ENCODE data around the gene HIBCH. TPM values are rescaled to one million over a fixed set of nuclear protein-coding genes. Genes with fewer than 3 reads are reported as not detected.

Gene HIBCH
- polyA plus RNA-seq, 1 of the 3 experiments (the other 2 are of a cell fraction) = 8.4 TPM

DNA sequence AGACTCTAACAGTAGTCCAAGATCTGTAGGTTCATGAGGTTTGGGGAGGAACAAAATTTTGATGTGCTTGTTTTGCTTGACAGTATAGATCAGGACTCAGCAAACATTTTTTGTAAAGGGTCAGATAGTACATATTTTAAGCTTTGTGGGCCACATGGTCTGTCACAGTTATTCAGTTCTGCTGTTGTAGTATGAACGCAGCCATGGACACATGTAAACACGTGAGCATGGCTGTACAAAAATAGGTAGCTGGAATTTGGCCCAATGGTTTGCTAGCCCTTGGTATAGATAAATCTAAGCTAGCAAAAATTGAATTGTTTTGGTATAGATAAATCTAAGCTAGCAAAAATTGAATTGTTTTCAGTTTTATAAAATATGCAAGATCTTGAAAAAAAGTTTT, 120.5 kb downstream of the HIBCH start (continued):
- TF ChIP-seq JUND (IDR thresholded peaks at IDR 0.05) = no peak

DNA sequence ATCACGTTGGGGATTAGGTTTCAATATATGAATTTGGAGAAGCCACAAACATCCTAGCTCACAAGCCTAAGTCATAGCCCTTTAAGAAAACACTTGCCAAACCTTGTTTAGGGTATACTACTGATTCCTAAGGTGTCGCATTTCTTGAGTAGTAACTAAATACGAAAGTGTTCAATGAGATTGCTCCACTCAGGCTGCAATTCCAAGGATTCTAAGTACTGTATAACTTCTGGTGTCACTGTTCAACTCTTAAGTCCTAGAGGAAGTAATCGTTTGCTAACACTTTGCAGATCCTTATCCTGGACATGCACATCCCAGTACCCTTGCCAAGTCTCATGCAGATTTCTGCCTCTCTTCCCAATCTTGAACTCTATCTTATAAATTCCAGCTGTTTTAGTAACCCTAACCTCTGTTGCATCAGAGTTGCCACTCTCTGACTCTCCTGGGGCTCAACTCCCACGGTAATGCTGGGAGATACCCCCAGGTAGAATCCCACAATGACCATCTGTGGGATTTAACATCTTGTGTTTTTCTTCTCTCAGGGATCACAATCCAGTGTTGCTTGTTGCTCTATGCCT, 122.4 kb downstream of the HIBCH start:
- DNase-seq = no peak
- Histone ChIP-seq H3K9me3 (no peaks in the 10 kb centered on the region), H3K79me2 (ENCODE audit: insufficient read depth) (no peaks in the 10 kb centered on the region), H3K27ac (ENCODE audit: low read depth in 2 of 2, low read length in 1 of 2) (no peak overlapping the region), H2AFZ (ENCODE audit: low read depth) (no peak overlapping the region), H3K36me3 (replicated peaks in 1 of 2; ENCODE audit: control insufficient read depth in 1 of 2, insufficient read depth in 2 of 2, low read length in 1 of 2) (peaks cover 0 to 22% of the 10 kb centered on the region in 2 experiments), H3K9me2 (no peaks in the 10 kb centered on the region), H3K9ac (no peak overlapping the region), H3K4me2 (no peak overlapping the region), H3K4me3 (ENCODE audit: low read depth in 2 of 2, low read length in 1 of 2) (no peak overlapping the region), H3K4me1 (ENCODE audit: control insufficient read depth in 1 of 2, insufficient read depth in 2 of 2, low read depth in 1 of 2, low read length in 1 of 2) (no peaks in the 10 kb centered on the region), H3F3A (replicated peaks; ENCODE audit: insufficient read depth) (no peaks in the 10 kb centered on the region), H3K27me3 (ENCODE audit: insufficient read depth) (no peaks in the 10 kb centered on the region), H4K20me1 (ENCODE audit: insufficient read depth) (no peaks in the 10 kb centered on the region)
- 92% methylated on average over 5 of the region's 5 CpGs for WGBS (ENCODE audit: low lambda C conversion rate)
- TF ChIP-seq, protein P1, sequence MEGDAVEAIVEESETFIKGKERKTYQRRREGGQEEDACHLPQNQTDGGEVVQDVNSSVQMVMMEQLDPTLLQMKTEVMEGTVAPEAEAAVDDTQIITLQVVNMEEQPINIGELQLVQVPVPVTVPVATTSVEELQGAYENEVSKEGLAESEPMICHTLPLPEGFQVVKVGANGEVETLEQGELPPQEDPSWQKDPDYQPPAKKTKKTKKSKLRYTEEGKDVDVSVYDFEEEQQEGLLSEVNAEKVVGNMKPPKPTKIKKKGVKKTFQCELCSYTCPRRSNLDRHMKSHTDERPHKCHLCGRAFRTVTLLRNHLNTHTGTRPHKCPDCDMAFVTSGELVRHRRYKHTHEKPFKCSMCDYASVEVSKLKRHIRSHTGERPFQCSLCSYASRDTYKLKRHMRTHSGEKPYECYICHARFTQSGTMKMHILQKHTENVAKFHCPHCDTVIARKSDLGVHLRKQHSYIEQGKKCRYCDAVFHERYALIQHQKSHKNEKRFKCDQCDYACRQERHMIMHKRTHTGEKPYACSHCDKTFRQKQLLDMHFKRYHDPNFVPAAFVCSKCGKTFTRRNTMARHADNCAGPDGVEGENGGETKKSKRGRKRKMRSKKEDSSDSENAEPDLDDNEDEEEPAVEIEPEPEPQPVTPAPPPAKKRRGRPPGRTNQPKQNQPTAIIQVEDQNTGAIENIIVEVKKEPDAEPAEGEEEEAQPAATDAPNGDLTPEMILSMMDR (IDR thresholded peaks at IDR 0.05) = no peak
- no peak for TF ChIP-seq GATA2 (CRISPR knock-in tag; IDR thresholded peaks at IDR 0.05)
- no peak for TF ChIP-seq TCF12 (IDR thresholded peaks at IDR 0.05)
- TF ChIP-seq MEF2A (IDR thresholded peaks at IDR 0.05; ENCODE audit: borderline replicate concordance, low read depth) = no peak
- TF ChIP-seq, protein P2, sequence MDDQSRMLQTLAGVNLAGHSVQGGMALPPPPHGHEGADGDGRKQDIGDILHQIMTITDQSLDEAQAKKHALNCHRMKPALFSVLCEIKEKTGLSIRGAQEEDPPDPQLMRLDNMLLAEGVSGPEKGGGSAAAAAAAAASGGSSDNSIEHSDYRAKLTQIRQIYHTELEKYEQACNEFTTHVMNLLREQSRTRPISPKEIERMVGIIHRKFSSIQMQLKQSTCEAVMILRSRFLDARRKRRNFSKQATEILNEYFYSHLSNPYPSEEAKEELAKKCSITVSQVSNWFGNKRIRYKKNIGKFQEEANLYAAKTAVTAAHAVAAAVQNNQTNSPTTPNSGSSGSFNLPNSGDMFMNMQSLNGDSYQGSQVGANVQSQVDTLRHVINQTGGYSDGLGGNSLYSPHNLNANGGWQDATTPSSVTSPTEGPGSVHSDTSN (IDR thresholded peaks at IDR 0.05) = no peak
- TF ChIP-seq, protein P3, sequence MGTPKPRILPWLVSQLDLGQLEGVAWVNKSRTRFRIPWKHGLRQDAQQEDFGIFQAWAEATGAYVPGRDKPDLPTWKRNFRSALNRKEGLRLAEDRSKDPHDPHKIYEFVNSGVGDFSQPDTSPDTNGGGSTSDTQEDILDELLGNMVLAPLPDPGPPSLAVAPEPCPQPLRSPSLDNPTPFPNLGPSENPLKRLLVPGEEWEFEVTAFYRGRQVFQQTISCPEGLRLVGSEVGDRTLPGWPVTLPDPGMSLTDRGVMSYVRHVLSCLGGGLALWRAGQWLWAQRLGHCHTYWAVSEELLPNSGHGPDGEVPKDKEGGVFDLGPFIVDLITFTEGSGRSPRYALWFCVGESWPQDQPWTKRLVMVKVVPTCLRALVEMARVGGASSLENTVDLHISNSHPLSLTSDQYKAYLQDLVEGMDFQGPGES (IDR thresholded peaks at IDR 0.05; ENCODE audit: low read depth, low read length) = no peak
- TF ChIP-seq CHD2 (IDR thresholded peaks at IDR 0.05; ENCODE audit: low read length, partially characterized antibody) = no peak
- TF ChIP-seq, protein P4, sequence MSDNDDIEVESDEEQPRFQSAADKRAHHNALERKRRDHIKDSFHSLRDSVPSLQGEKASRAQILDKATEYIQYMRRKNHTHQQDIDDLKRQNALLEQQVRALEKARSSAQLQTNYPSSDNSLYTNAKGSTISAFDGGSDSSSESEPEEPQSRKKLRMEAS (IDR thresholded peaks at IDR 0.05; ENCODE audit: low read depth) = no peak
- no peak for TF ChIP-seq RXRA (IDR thresholded peaks at IDR 0.05; ENCODE audit: borderline replicate concordance, low read depth)
- TF ChIP-seq GABPA (IDR thresholded peaks at IDR 0.05; ENCODE audit: low read depth) = no peak
- no peak for TF ChIP-seq MXI1 (IDR thresholded peaks at IDR 0.05; ENCODE audit: low read depth, low read length)
- TF ChIP-seq RFX5 (IDR thresholded peaks at IDR 0.05; ENCODE audit: low read length) = no peak
- TF ChIP-seq SIN3A (IDR thresholded peaks at IDR 0.05; ENCODE audit: borderline replicate concordance, low read depth, low read length) = no peak
- TF ChIP-seq YY1 (IDR thresholded peaks at IDR 0.05; ENCODE audit: low read depth) = no peak
- TF ChIP-seq EZH2phosphoT487 (IDR thresholded peaks at IDR 0.05; ENCODE audit: borderline replicate concordance, low read depth) = no peak
- no peak for TF ChIP-seq POLR2AphosphoS5 (IDR thresholded peaks at IDR 0.05; ENCODE audit: low read depth, low read length)
- TF ChIP-seq FOXM1 (IDR thresholded peaks at IDR 0.05; ENCODE audit: low read depth) = no peak
- TF ChIP-seq FOSL2 (IDR thresholded peaks at IDR 0.05; ENCODE audit: borderline replicate concordance, low read depth) = no peak
- TF ChIP-seq EP300 (IDR thresholded peaks at IDR 0.05; ENCODE audit: borderline replicate concordance in 1 of 2, low read depth in 1 of 2, low read length in 1 of 2) = no peak
- TF ChIP-seq RCOR1 (IDR thresholded peaks at IDR 0.05; ENCODE audit: low read length) = no peak
- CTCF ChIA-PET = interaction anchor here (0.5 to 2.5 kb wide), 2 partner anchors 17 to 89 kb away, joined by 4 to 9 read pairs; a partner anchor contains a TSS
- POLR2A ChIA-PET = no interaction called here

All from SK-N-SH (cell line).